SK-N-SH (cell line): ENCODE measurements around the gene FZR1. TPM values are rescaled to one million over a fixed set of nuclear protein-coding genes. Genes with fewer than 3 reads are reported as not detected.

Experiments
- CTCF ChIA-PET: fragments of 300-600, 350-600 bp; formaldehyde crosslinking; extraction: SDS; loops from one replicate; lab custom pipeline; 2021; lab: Yijun Ruan, JAX
- POLR2A ChIA-PET: fragments of 350-600 bp; sonication (Branson Sonifier 250); formaldehyde crosslinking; extraction: SDS; loops from one replicate; lab custom pipeline; 2020; ENCODE audit warnings: antibody characterized with exemption, inconsistent platforms; lab: Yijun Ruan, JAX
- DNase-seq: peaks from one replicate; pipeline ENCODE4 v3.0.0; 2012
- H2AFZ ChIP-seq: fragments of 200-600 bp; sonication (generic); 2 replicates; pipeline ENCODE4 v1.8.1; 2016; ENCODE audit warnings: antibody characterized with exemption, mild to moderate bottlenecking, low read depth
- H3F3A ChIP-seq: fragments of 200-600 bp; sonication (generic); replicated peaks from 2 replicates; pipeline ENCODE3; 2016; ENCODE audit warnings: antibody characterized with exemption, mild to moderate bottlenecking; ENCODE audit not compliant: insufficient read depth
- H3K27ac ChIP-seq, 2 experiments: fragments of 200-500 bp in 1 of 2; fragments of 200-600 bp in 1 of 2; sonication (Bioruptor generic) in 1 of 2; sonication (generic), shearing (Covaris generic) in 1 of 2; 2 replicates each; pipeline versions ENCODE4 v1.5.1 to v1.6.1; 2014 to 2016; ENCODE audit warnings: low read depth in 2 of 2, inconsistent platforms in 1 of 2, low read length in 1 of 2, mild to moderate bottlenecking in 1 of 2, mixed read lengths in 1 of 2
- H3K27me3 ChIP-seq: fragments of 200-600 bp; sonication (generic), shearing (Covaris generic); 2 replicates; pipeline ENCODE4 v1.6.1; 2016; ENCODE audit warnings: mixed run types; ENCODE audit not compliant: insufficient read depth
- H3K36me3 ChIP-seq, 2 experiments: fragments of 200-500 bp in 1 of 2; fragments of 200-600 bp in 1 of 2; sonication (Bioruptor generic) in 1 of 2; sonication (generic) in 1 of 2; replicated peaks in 1 of 2; 2 replicates each; pipeline versions ENCODE3 to v1.5.1; 2014 to 2016; ENCODE audit warnings: low read length in 1 of 2, mild to moderate bottlenecking in 1 of 2; ENCODE audit not compliant: insufficient read depth in 2 of 2, control insufficient read depth in 1 of 2
- H3K4me1 ChIP-seq, 2 experiments: fragments of 200-500 bp in 1 of 2; fragments of 200-600 bp in 1 of 2; sonication (Bioruptor generic) in 1 of 2; sonication (generic), shearing (Covaris generic) in 1 of 2; 2 replicates each; pipeline versions ENCODE4 v1.5.1 to v1.6.1; 2014 to 2016; ENCODE audit warnings: low read depth in 1 of 2, low read length in 1 of 2, mixed run types in 1 of 2; ENCODE audit not compliant: insufficient read depth in 2 of 2, control insufficient read depth in 1 of 2
- H3K4me2 ChIP-seq: fragments of 200-600 bp; sonication (generic), shearing (Covaris generic); 2 replicates; pipeline ENCODE4 v1.6.1; 2017; ENCODE audit warnings: mixed run types
- H3K4me3 ChIP-seq, 2 experiments: fragments of 200-500 bp in 1 of 2; fragments of 200-600 bp in 1 of 2; sonication (Bioruptor generic) in 1 of 2; sonication (generic), shearing (Covaris generic) in 1 of 2; 2 replicates each; pipeline versions ENCODE4 v1.5.1 to v1.8.1; 2014 to 2016; ENCODE audit warnings: low read depth in 2 of 2, inconsistent platforms in 1 of 2, low read length in 1 of 2, mild to moderate bottlenecking in 1 of 2, mixed read lengths in 1 of 2, moderate library complexity in 1 of 2
- H3K79me2 ChIP-seq: fragments of 200-600 bp; sonication (generic); 2 replicates; pipeline ENCODE4 v1.8.1; 2017; ENCODE audit warnings: mild to moderate bottlenecking; ENCODE audit not compliant: insufficient read depth
- H3K9ac ChIP-seq: fragments of 200-600 bp; sonication (generic); 2 replicates; pipeline ENCODE4 v1.6.1; 2017; ENCODE audit warnings: mixed run types
- H3K9me2 ChIP-seq: fragments of 200-600 bp; sonication (generic); 2 replicates; pipeline ENCODE4 v1.6.1; 2017; ENCODE audit warnings: mixed run types
- H3K9me3 ChIP-seq: fragments of 200-600 bp; sonication (generic); 2 replicates; pipeline ENCODE4 v1.6.1; 2017; ENCODE audit warnings: mixed run types, mild to moderate bottlenecking, moderate library complexity
- H4K20me1 ChIP-seq: fragments of 200-600 bp; sonication (generic); 2 replicates; pipeline ENCODE4 v1.6.1; 2017; ENCODE audit warnings: mild to moderate bottlenecking, mixed run types; ENCODE audit not compliant: insufficient read depth
- EZH2phosphoT487 ChIP-seq: fragments of 200-600 bp; sonication (generic); IDR thresholded peaks from 2 replicates; pipeline ENCODE4 v1.6.1; 2017; ENCODE audit warnings: low read depth, mixed run types, mild to moderate bottlenecking, antibody characterized with exemption, moderate library complexity, borderline replicate concordance
- GABPA ChIP-seq: IDR thresholded peaks from 2 replicates; pipeline ENCODE4 v1.4.0; 2012; ENCODE audit warnings: low read depth, mild to moderate bottlenecking
- GATA2 ChIP-seq: sonication (generic); formaldehyde crosslinking; IDR thresholded peaks from 2 replicates; pipeline ENCODE4 v1.5.0; 2020; ENCODE audit warnings: mild to moderate bottlenecking, missing genetic modification reagents
- JUND ChIP-seq: IDR thresholded peaks from 2 replicates; pipeline ENCODE4 v1.4.0; 2012
- NRF1 ChIP-seq: IDR thresholded peaks from 2 replicates; pipeline ENCODE4 v1.6.1; 2012; ENCODE audit warnings: low read depth, mild to moderate bottlenecking, low read length
- RAD21 ChIP-seq: IDR thresholded peaks from 2 replicates; pipeline ENCODE4 v1.6.1; 2012; ENCODE audit warnings: mild to moderate bottlenecking, low read length
- RCOR1 ChIP-seq: fragments of 150-350 bp; IDR thresholded peaks from 2 replicates; pipeline ENCODE4 v1.6.1; 2017; ENCODE audit warnings: antibody characterized with exemption, low read length
- RFX5 ChIP-seq: IDR thresholded peaks from 2 replicates; pipeline ENCODE4 v1.6.1; 2012; ENCODE audit warnings: mild to moderate bottlenecking, improper control_type of control experiment, low read length
- RXRA ChIP-seq: IDR thresholded peaks from 2 replicates; pipeline ENCODE4 v1.4.0; 2012; ENCODE audit warnings: low read depth, mild to moderate bottlenecking, borderline replicate concordance
- SMC3 ChIP-seq: IDR thresholded peaks from 2 replicates; pipeline ENCODE4 v1.6.1; 2012; ENCODE audit warnings: low read depth, low read length, improper control_type of control experiment
- TAF1 ChIP-seq: IDR thresholded peaks from 2 replicates; pipeline ENCODE4 v1.6.1; 2012; ENCODE audit warnings: low read depth, mild to moderate bottlenecking, low read length, moderate library complexity, borderline replicate concordance
- WGBS: methylation state at CpG from one replicate; pipeline ENCODE4 v1.1.6; 2017; ENCODE audit warnings: low lambda C conversion rate; 5-methylcytosine and 5-hydroxymethylcytosine counted together
- polyA plus RNA-seq, 3 experiments: library from polyadenylated mRNA; depleted of rRNA; stranded (reverse); fragments of >200 nt; gene quantifications; 2 replicates each; pipeline ENCODE4 v1.2.3, GENCODE V29; 2012
- TF ChIP-seq, protein P1 (sequence below): fragments of 150-350 bp; IDR thresholded peaks from 2 replicates; pipeline ENCODE4 v1.6.1; 2017; ENCODE audit warnings: antibody characterized with exemption, low read length, low read depth, borderline replicate concordance
- TF ChIP-seq, protein P2 (sequence below): IDR thresholded peaks from 2 replicates; pipeline ENCODE4 v1.6.1; 2012; ENCODE audit warnings: mild to moderate bottlenecking, low read depth, low read length, moderate library complexity
- TF ChIP-seq, protein P3 (sequence below): IDR thresholded peaks from 2 replicates; pipeline ENCODE4 v1.4.0; 2012; ENCODE audit warnings: low read depth, borderline replicate concordance
- TF ChIP-seq, protein P4 (sequence below): fragments of 200-600 bp; sonication (generic); IDR thresholded peaks from 2 replicates; pipeline ENCODE4 v1.6.1; 2017; ENCODE audit warnings: antibody characterized with exemption, mild to moderate bottlenecking, moderate library complexity
- TF ChIP-seq, protein P5 (sequence below): fragments of 150-350 bp; IDR thresholded peaks from 2 replicates; pipeline ENCODE4 v1.6.1; 2016; ENCODE audit warnings: mild to moderate bottlenecking, low read depth, low read length

Gene FZR1
- polyA plus RNA-seq, 1 of the 3 experiments (the other 2 are of a cell fraction) = 36.3 TPM

GRCh38 chr19:3550947-3551791 lies 45.1 kb downstream of the FZR1 start (continued):
- TF ChIP-seq EZH2phosphoT487 (no peak), RCOR1 (no peak)
- TF ChIP-seq, protein P1, sequence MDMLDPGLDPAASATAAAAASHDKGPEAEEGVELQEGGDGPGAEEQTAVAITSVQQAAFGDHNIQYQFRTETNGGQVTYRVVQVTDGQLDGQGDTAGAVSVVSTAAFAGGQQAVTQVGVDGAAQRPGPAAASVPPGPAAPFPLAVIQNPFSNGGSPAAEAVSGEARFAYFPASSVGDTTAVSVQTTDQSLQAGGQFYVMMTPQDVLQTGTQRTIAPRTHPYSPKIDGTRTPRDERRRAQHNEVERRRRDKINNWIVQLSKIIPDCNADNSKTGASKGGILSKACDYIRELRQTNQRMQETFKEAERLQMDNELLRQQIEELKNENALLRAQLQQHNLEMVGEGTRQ = no peak
- TF ChIP-seq, protein P2, sequence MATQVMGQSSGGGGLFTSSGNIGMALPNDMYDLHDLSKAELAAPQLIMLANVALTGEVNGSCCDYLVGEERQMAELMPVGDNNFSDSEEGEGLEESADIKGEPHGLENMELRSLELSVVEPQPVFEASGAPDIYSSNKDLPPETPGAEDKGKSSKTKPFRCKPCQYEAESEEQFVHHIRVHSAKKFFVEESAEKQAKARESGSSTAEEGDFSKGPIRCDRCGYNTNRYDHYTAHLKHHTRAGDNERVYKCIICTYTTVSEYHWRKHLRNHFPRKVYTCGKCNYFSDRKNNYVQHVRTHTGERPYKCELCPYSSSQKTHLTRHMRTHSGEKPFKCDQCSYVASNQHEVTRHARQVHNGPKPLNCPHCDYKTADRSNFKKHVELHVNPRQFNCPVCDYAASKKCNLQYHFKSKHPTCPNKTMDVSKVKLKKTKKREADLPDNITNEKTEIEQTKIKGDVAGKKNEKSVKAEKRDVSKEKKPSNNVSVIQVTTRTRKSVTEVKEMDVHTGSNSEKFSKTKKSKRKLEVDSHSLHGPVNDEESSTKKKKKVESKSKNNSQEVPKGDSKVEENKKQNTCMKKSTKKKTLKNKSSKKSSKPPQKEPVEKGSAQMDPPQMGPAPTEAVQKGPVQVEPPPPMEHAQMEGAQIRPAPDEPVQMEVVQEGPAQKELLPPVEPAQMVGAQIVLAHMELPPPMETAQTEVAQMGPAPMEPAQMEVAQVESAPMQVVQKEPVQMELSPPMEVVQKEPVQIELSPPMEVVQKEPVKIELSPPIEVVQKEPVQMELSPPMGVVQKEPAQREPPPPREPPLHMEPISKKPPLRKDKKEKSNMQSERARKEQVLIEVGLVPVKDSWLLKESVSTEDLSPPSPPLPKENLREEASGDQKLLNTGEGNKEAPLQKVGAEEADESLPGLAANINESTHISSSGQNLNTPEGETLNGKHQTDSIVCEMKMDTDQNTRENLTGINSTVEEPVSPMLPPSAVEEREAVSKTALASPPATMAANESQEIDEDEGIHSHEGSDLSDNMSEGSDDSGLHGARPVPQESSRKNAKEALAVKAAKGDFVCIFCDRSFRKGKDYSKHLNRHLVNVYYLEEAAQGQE = no peak

DNA sequence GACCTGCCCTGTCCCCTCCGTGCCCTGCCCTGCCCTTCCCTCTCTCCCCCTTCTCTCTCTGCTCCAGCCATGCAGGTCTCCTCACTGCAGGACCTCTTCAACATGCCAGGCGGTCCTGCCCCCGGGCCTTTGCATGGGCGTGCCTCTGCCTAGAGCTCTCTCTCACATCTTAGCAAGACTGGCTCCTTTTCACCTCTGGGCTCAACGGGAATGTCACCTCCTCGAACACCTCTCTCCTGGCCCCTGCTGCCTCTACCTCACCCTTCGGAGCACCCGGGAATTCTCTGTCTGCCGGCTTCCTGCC lies 45.6 kb downstream of the FZR1 start:
- no peak overlapping the region for H2AFZ ChIP-seq
- no peaks in the 10 kb centered on the region for H3K27me3 ChIP-seq
- peaks cover 57% of the 10 kb centered on the region for H3K79me2 ChIP-seq
- H4K20me1 ChIP-seq = peaks cover 11% of the 10 kb centered on the region; the same call in 1 of the 2 replicates
- H3K27ac ChIP-seq = no peak overlapping the region
- ChIA-PET CTCF (no interaction called here), POLR2A (no interaction called here)
- H3F3A ChIP-seq = peaks cover 7% of the 10 kb centered on the region
- no peak overlapping the region for H3K9ac ChIP-seq
- no peak overlapping the region for H3K4me3 ChIP-seq
- H3K9me3 ChIP-seq = no peaks in the 10 kb centered on the region
- peak; percentile 8 for DNase-seq
- H3K4me2 ChIP-seq = no peak overlapping the region
- peaks cover 3 to 15% of the 10 kb centered on the region in 2 experiments; a peak in 1 of 4 replicates for H3K4me1 ChIP-seq
- no peaks in the 10 kb centered on the region for H3K9me2 ChIP-seq
- H3K36me3 ChIP-seq = peaks cover 0 to 15% of the 10 kb centered on the region in 2 experiments
- WGBS = 99% methylated on average over 9 of the region's 9 CpGs
- TF ChIP-seq, protein P2 = no peak
- TF ChIP-seq NRF1 (no peak), SMC3 (no peak), RAD21 (no peak), JUND (no peak), GATA2 (CRISPR knock-in tag) (no peak), RFX5 (no peak), GABPA (no peak), RXRA (no peak), TAF1 (no peak)
- TF ChIP-seq, protein P3, sequence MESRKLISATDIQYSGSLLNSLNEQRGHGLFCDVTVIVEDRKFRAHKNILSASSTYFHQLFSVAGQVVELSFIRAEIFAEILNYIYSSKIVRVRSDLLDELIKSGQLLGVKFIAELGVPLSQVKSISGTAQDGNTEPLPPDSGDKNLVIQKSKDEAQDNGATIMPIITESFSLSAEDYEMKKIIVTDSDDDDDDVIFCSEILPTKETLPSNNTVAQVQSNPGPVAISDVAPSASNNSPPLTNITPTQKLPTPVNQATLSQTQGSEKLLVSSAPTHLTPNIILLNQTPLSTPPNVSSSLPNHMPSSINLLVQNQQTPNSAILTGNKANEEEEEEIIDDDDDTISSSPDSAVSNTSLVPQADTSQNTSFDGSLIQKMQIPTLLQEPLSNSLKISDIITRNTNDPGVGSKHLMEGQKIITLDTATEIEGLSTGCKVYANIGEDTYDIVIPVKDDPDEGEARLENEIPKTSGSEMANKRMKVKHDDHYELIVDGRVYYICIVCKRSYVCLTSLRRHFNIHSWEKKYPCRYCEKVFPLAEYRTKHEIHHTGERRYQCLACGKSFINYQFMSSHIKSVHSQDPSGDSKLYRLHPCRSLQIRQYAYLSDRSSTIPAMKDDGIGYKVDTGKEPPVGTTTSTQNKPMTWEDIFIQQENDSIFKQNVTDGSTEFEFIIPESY = no peak
- TF ChIP-seq, protein P4, sequence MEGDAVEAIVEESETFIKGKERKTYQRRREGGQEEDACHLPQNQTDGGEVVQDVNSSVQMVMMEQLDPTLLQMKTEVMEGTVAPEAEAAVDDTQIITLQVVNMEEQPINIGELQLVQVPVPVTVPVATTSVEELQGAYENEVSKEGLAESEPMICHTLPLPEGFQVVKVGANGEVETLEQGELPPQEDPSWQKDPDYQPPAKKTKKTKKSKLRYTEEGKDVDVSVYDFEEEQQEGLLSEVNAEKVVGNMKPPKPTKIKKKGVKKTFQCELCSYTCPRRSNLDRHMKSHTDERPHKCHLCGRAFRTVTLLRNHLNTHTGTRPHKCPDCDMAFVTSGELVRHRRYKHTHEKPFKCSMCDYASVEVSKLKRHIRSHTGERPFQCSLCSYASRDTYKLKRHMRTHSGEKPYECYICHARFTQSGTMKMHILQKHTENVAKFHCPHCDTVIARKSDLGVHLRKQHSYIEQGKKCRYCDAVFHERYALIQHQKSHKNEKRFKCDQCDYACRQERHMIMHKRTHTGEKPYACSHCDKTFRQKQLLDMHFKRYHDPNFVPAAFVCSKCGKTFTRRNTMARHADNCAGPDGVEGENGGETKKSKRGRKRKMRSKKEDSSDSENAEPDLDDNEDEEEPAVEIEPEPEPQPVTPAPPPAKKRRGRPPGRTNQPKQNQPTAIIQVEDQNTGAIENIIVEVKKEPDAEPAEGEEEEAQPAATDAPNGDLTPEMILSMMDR = no peak
- TF ChIP-seq, protein P5, sequence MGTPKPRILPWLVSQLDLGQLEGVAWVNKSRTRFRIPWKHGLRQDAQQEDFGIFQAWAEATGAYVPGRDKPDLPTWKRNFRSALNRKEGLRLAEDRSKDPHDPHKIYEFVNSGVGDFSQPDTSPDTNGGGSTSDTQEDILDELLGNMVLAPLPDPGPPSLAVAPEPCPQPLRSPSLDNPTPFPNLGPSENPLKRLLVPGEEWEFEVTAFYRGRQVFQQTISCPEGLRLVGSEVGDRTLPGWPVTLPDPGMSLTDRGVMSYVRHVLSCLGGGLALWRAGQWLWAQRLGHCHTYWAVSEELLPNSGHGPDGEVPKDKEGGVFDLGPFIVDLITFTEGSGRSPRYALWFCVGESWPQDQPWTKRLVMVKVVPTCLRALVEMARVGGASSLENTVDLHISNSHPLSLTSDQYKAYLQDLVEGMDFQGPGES = no peak
